Left ventricle myocardium inferior (tissue), 1 donor: ENCODE measurements around the gene MRM2. TPM values are rescaled to one million over a fixed set of nuclear protein-coding genes. Genes with fewer than 3 reads are reported as not detected.

ENCODE experiments used
- DNase-seq: peaks from one replicate; pipeline ENCODE4 v3.0.0-alpha.2; 2020
- H3K27ac ChIP-seq: fragments of 200-600 bp; replicated peaks from 2 replicates; pipeline ENCODE4 v1.8.0; 2021
- H3K27me3 ChIP-seq: fragments of 200-600 bp; 2 replicates; pipeline ENCODE4 v1.8.0; 2021; ENCODE audit warnings: low read depth
- H3K36me3 ChIP-seq: fragments of 200-600 bp; 2 replicates; pipeline ENCODE4 v1.8.0; 2021
- H3K4me1 ChIP-seq: fragments of 200-600 bp; 2 replicates; pipeline ENCODE4 v1.8.0; 2021
- H3K4me3 ChIP-seq: fragments of 200-600 bp; 2 replicates; pipeline ENCODE4 v1.8.0; 2021; ENCODE audit warnings: mild to moderate bottlenecking, moderate library complexity
- H3K9me3 ChIP-seq: fragments of 200-600 bp; replicated peaks from 2 replicates; pipeline ENCODE4 v1.8.0; 2021
- CTCF ChIP-seq: fragments of 200-600 bp; IDR thresholded peaks from 2 replicates; pipeline ENCODE4 v1.8.0; 2021; ENCODE audit warnings: antibody characterized with exemption, mild to moderate bottlenecking, borderline replicate concordance
- intact Hi-C: fragments of 100-400 bp; cut with micrococcal nuclease; formaldehyde crosslinking; loops from one replicate; pipeline ENCODE4 v1.11.0; 2022
- total RNA-seq: library from RNA; stranded (reverse); fragmentation: NEBNext Ultra II Directional; extraction: Animal tissue kit (Norgen Biotek cat#: 25700); gene quantifications from one replicate; pipeline ENCODE4 v1.2.1, GENCODE V29; 2021
- donor health status: DM: no; HTN: yes; CAD: no; lungs with severe emphysema.

Gene MRM2
- total RNA-seq, 1 donor from 2014 or later, result 19.9 TPM

- DNase-seq, result no peak
- peaks cover 82% of the 10 kb centered on the region for H3K36me3 ChIP-seq
- H3K4me1 ChIP-seq, result peaks cover 20% of the 10 kb centered on the region
- H3K27ac ChIP-seq, result no peak overlapping the region
- H3K27me3 ChIP-seq, result no peaks in the 10 kb centered on the region
- intact Hi-C loops, result no loop called here
- TF ChIP-seq CTCF, result no peak
- H3K9me3 ChIP-seq, result no peaks in the 10 kb centered on the region
- no peak overlapping the region for H3K4me3 ChIP-seq
These were observed 22.9 kb downstream of the MRM2 start for GRCh38 chr7:2219136-2219535.

GRCh38 chr7:2218444-2218785 is 23.6 kb downstream of the MRM2 start:
- Histone ChIP-seq H3K27ac (no peak overlapping the region), H3K36me3 (peaks cover 75% of the 10 kb centered on the region), H3K9me3 (no peaks in the 10 kb centered on the region), H3K4me3 (no peak overlapping the region), H3K4me1 (peaks cover 24% of the 10 kb centered on the region), H3K27me3 (no peaks in the 10 kb centered on the region)
- DNase-seq, result no peak
- intact Hi-C loops, result no loop called here
- TF ChIP-seq CTCF, result no peak

- Histone ChIP-seq H3K4me1 (peaks cover 30% of the 10 kb centered on the region), H3K36me3 (peaks cover 78% of the 10 kb centered on the region), H3K9me3 (no peaks in the 10 kb centered on the region), H3K4me3 (no peak overlapping the region), H3K27me3 (no peaks in the 10 kb centered on the region), H3K27ac (no peak overlapping the region)
- no peak for TF ChIP-seq CTCF
- DNase-seq, result no peak
- intact Hi-C loops, result no loop called here
These were observed 24.1 kb downstream of the MRM2 start for GRCh38 chr7:2217716-2218443.

GRCh38 chr7:2217206-2217605 is 24.8 kb downstream of the MRM2 start:
- Histone ChIP-seq H3K27ac (no peak overlapping the region), H3K27me3 (no peaks in the 10 kb centered on the region), H3K4me1 (peaks cover 31% of the 10 kb centered on the region), H3K9me3 (no peaks in the 10 kb centered on the region), H3K36me3 (peaks cover 79% of the 10 kb centered on the region), H3K4me3 (no peak overlapping the region)
- no peak for DNase-seq
- no peak for TF ChIP-seq CTCF
- intact Hi-C loops, result no loop called here

GRCh38 chr7:2215851-2216250 is 26.2 kb downstream of the MRM2 start:
- intact Hi-C loops, result no loop called here

More at GRCh38 chr7:2215851-2216250, 26.2 kb downstream of the MRM2 start:
- no peak for DNase-seq
- TF ChIP-seq CTCF, result no peak
- Histone ChIP-seq H3K36me3 (peaks cover 77% of the 10 kb centered on the region), H3K27me3 (no peaks in the 10 kb centered on the region), H3K4me3 (no peak overlapping the region), H3K4me1 (peaks cover 31% of the 10 kb centered on the region), H3K27ac (peak overlapping the region; percentile 88), H3K9me3 (no peaks in the 10 kb centered on the region)
